ENCODE measurements around the gene RAD51D.
"Not testable (repeated sequence)": the region's sequence is repeated elsewhere in the genome, so short reads cannot be mapped to it uniquely, and the experiment has no call there.

The RAD51D gene

DNA sequence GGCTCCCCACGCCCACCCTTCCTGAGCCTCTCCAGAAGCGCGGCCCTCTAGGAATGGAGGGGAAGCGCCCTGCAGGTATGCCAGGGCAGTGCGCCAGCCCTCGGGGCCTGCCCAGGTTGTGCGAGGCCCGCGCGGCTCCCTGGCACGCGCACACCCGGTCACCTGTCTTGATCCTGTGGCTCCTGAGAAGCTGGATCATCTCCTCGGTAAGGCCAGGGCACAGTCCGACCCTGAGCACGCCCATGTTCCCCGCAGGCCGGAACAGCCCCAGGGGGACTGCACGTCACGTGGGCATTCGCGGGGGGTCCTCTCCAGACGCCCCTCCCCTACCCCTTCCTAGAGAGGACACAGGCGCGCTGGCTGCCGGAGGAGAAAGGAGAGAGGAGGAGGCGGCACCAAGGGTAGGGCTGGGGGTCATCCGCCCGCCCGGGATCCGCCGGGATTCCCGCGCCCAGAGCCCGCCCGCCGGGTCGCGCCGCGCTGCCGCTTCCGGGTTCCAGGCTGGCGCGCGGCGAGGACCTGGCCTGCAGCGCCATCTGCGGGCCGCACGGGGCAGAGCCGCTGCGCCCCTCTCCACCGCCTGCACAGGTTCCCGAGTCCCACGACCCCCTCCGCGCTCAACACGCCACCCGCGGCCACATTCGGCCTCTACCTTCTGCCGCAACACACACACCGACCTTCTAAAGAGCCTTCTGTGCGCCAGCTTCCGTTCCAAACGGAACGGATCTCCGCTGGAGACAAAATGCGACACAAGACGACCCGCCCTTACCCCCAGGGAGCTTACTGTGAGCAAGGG, at the start of gene RAD51D:
Gene RAD51D, minus strand, starts transcription at position 491 of the 796 bp plus-strand sequence. Its CDS starts 247 bp downstream, at position 244.
- DNase-seq (ENCODE audit: low read depth in 2 of 2, low spot score in 1 of 2) = peak; percentile 45 to 50

DNA sequence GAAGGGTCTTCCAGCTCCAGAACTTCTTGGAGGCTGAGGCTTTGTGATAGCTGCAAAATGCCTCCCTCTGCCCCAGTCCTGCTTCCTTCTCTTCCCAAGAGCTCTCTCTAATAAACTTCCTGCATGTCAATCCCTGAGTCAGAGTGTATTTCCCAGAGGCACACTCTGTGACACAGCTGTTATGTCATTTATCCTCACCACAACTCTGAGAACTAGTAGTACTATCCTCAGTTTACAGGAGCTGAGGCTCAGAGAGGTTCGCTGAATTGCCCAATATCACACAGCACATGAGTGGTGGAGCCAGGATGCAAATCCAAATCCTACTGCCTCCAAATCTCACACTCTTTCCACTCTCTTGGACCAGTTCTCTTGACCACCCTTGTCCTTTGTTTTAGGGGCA, 48.0 kb upstream of the RAD51D start:
- DNase-seq (ENCODE audit: low read depth in 2 of 2, low spot score in 1 of 2) = no peak

DNA sequence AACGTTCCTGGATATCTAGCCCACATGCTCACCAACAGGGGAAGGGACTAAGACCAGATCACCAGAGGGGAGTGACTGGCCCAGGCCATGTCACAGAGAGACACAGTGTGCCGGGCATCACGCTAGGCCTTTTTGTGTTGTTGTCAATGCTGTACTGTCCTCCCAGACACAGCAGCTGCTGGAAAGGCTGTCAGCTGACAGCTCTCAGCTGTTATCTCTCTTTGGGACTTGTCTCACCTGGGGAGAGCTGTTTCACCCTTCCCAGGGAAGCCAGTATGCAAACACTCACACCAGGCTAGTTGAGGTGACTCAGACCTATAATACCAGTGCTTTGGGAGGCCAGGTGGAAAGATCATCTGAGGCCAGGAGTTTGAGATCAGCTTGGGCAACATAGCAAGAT, 47.4 kb upstream of the RAD51D start:
- DNase-seq (ENCODE audit: low read depth in 2 of 2, low spot score in 1 of 2) = no peak

DNA sequence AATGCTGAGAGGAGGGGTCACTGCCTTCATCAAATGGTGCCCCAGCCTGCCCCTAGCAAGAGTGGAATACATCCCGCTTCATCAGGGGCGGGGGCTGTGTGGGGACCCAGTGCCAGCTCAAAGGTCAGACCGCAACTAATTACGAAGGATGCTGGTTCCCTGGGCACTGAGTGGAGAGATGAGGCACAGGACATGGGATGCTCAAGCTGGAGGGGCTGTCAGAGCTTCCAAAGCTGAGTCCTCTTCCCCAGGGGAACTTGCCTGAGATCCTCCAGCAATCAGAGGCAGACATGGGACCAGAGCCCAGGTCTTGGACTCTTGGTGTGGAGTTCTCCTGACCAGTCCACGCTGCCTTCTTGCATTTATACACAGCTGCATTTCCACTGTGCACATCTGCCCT, 46.9 kb upstream of the RAD51D start:
- DNase-seq (ENCODE audit: low read depth in 2 of 2, low spot score in 1 of 2) = no peak

DNA sequence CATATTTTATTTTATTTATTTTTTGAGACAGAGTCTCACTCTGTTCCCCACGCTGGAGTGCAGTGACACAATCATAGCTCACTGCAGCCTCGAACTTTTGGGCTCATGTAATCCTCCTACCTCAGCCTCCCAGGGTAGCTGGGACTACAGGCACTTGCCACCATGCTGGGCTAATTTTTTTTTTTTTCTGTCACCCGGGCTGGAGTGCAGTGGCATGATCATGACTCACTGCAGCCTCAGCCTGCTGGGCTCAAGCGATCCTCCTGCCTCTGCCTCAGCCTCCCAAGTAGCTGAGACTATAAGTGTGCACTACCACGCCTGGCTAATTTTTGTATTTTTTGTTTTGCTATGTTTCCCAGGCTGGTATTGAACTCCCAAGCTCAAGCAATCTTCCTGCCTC, 45.1 kb upstream of the RAD51D start:
- no peak for DNase-seq (ENCODE audit: low read depth in 2 of 2, low spot score in 1 of 2)

DNA sequence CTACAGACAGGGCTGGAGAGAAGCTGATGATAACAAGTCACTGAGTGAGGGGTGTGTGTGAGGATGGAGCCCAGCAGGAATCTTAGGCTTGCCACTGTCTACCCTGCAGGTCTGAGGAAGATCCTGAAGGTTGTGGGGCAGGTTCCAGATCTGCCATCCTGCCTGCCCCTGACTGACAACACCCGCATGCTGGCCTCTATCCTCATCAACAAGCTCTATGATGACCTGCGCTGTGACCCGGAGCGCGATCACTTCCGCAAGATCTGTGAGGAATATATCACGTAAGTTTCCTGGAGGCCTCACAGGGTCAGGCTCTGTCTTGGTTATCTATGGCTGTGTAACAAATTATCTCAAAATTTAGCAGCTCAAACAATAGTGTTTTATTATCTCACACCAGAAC, 44.2 kb upstream of the RAD51D start:
- DNase-seq (ENCODE audit: low read depth in 2 of 2, low spot score in 1 of 2) = no peak

DNA sequence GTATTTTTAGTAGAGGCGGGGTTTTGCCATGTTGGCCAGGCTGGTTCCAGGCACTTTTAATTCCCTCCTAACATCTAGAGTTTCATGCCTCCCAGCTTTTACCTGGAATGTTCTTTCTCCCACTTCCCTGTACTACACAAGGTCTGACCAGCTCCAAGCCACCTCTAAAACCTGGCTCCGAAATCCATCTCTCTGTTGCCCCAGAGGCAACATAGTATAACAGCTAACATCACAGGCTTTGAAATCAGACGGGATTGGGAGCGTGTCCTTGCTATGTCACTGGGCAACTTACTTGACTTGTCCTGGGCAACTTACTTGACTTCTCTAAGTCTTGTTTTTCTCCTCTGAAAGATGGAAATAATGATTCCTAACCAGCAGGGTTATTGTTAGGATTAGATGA, 43.1 kb upstream of the RAD51D start:
- DNase-seq (ENCODE audit: low read depth in 2 of 2, low spot score in 1 of 2) = no peak

DNA sequence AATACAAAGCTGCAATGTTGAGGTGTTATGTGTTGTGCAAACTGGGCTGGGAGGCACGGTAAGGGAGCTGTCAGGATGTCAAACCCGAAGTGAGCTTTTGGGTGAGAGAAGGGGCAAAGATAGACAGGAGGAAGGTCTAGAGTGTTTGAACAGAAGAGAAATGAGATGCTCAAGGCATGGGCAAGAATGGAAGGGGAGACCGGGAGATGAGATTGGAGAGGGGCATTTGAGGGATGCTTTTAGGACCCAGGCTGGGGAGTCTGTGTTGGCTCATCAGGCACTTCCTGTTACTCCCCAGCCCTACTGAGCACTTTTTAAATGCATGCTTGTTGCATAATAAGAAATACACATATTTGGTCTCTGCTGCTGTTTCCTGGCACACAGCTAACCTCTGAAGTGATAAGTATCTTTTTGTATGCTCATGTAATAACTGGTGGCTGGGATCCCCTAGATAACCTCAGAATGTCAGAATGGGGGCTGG, 41.7 kb upstream of the RAD51D start:
- no peak for DNase-seq (ENCODE audit: low read depth in 2 of 2, low spot score in 1 of 2)

DNA sequence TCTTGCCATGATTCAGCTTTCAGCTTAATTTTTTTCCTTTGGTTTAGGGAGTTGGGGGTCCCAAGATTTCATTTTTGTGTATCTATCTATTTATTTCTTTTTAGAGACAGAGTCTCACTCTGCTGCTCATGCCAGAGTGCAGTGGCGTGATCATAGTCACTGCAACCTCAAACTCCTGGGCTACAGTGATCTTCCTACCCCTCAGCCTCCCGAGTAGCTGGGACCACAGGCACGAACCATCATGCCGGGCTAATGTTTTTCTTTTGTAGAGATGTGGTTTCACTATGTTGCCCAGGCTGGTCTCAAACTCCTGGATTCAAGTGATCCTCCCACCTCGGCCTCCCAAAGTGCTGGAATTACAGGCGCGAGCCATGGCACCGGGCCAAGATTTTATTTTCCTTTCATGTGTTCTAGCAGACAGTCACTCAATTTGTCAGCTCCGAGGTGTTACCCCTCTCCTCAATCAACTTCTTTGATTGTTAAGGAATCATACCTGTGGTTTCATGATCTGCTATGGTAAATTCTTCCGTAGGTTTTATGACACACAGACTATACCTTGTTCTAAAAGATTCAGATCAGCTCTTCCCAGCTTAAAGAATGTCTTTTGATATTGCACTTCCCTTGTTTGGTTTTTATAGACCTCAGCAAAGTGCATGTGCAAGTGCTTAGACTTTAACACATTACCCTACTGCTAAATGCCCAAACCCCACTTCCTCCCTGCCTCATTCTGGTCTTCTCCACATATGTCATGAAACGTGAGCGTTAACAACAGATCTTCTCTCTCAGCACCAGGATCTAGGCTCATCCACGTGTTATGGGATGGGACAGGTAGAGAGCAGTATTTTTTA, 40.9 kb upstream of the RAD51D start:
- DNase-seq (ENCODE audit: low read depth in 2 of 2, low spot score in 1 of 2) = no peak

DNA sequence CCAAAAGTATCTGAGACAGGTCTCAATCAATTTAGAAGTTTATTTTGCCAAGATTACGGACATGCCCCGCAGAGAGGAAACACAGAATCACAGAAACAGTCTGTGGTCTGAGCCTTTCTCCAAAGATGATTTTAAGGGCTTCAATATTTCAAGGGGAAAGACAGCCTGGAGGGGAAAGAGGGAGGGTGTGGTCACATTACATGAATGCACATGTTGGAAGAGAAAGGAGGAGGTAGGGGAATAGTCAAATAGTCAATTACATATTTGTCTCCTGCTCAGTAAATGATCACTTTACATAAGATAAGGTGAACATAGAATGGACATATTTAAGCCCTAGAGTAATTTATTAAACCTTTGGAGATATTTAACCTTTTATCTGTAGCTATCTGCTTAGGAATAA, 40.3 kb upstream of the RAD51D start:
- no peak for DNase-seq (ENCODE audit: low read depth in 2 of 2, low spot score in 1 of 2)

DNA sequence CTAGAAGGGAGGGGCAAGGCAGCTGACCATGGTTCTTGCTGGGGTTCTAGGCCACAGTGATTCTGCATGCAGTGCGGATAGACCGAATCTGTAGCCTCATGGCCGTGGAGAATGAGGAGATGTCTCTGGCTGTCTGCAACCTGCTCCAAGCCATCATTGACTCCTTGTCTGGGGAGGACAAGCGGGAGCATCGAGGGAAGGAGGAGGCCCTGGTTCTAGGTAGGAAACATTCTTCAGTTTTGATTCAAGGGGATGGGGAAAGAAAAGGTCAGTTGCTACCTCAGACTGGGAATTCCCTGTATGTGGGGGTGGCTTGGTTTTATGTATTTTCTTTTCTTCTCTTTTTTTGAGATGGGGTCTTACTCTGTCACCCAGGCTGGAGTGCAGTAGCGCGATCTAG, 35.6 kb upstream of the RAD51D start:
- DNase-seq (ENCODE audit: low read depth in 2 of 2, low spot score in 1 of 2) = no peak

DNA sequence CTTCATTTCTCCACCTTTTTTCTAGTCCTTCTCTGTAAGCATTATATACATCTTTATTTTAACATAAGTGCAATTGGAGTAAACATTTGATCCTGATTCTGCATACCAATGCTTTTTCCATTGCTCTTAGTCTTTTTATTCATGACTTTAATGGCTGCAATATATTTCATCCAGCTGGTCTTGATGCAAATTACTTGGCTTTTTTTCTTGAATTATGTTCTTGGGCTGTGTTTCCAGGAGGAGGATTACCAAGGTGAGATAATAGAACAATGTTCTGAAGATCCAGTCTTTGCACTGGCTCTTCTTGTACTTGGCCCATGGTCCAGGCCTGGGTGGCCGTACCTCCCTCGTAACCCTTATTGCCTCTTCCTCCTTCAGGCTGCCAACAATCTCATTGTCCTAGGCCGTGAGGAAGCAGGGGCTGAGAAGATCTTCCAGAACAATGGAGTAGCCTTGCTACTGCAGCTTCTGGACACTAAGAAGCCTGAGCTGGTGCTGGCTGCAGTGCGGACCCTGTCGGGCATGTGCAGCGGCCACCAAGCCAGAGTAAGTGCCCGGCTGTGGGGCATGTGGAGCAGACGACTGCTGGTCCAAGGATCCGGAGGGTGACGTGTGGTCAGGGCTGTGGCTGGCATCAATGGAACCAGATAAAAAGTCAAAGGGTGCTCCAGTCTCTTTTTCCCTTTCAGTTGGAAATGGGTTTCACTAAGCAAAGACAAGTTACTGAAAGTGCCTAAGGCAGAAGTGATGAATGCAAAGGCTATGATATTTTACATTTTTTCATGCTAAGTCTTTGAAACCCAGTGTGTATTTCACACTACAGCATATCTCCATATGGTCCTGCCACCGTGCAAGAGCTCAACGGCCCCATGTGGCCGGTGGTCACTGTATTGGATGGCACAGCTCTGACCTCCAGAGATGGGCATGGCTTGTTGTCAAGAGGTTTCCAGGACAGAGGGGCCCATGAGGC, 34.8 kb upstream of the RAD51D start:
- no peak for DNase-seq (ENCODE audit: low read depth in 2 of 2, low spot score in 1 of 2)

DNA sequence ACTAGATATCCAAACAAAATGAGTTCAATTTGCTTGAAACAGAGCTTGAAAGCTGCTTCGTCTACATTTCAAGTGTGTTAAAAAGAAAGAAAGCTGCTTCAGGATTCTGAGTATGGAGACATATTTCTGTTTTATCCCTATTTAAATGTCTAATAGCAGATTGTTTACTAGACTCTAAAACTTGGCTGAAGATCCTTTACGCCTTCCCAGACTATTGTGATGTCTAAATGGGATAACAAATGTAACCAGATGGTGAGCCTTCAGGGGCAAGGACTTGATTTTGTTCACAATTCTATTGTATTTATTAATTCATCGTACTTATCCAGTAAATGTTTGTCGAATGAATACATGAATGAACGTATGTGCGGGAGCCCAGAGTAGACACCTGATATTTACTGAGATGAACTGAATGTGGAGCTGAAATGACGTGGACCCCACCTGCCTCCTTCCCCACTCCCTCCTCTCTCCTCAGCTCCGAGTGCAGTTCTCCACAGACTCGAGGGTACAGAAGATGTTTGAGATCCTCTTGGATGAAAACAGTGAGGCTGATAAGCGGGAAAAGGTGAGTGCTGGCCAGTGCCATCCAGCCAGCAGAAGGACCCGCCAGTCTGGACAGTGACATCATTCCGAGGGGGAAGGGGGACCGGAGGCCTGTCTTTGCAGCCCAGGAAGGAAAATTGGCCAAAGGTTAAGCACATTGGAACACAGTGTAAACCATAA, 32.9 kb upstream of the RAD51D start:
- DNase-seq (ENCODE audit: low read depth in 2 of 2, low spot score in 1 of 2) = no peak

DNA sequence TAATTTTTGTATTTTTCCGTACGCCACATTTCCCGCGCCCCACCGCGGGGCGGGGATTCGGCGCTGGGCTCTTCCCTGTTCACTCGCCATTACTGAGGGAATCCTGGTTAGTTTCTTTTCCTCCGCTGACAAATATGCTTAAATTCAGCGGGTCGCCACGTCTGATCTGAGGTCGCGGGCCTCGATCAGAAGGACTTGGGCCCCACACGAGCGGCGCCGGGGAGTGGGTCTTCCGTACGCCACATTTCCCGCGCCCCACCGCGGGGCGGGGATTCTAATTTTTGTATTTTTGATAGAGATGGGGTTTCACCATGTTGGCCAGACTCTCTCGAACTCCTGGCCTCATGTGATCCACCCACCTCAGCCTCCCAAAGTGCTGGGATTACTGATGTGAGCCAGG, 31.4 kb upstream of the RAD51D start:
- DNase-seq (ENCODE audit: low read depth in 2 of 2, low spot score in 1 of 2) = not testable (repeated sequence)

DNA sequence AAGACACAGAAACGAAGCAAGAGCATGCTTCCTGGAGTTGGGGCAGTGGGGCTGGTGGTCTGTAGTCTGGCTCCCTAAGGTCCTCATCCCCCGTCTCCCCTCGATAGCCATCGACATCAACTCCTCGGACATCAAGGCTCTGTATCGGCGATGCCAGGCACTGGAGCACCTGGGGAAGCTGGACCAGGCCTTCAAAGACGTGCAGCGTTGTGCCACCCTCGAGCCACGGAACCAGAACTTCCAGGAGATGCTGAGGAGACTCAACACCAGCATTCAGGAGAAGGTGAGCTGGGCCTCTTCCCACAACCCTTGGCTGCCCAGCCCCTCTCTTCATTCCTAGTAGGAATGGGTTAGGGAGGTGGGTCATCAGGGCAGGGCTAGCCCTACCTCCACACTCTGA, 30.3 kb upstream of the RAD51D start:
- DNase-seq (ENCODE audit: low read depth in 2 of 2, low spot score in 1 of 2) = no peak

DNA sequence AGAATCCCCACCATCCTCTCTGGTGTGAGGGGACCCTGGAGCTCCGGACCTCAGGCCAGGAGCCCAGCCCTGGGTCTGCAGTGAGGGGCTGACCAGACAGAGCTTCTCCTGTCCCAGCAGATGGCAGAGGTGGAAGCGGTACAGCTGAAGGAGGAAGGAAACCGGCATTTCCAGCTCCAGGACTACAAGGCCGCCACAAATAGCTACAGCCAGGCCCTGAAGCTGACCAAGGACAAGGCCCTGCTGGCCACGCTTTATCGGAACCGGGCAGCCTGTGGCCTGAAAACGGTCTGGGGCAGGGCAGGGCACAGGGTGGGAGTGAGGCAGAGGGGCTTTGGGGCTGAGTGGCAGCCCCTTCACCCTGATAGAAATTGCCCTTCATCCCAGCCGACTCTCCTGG, 28.5 kb upstream of the RAD51D start:
- DNase-seq (ENCODE audit: low read depth in 2 of 2, low spot score in 1 of 2) = no peak

DNA sequence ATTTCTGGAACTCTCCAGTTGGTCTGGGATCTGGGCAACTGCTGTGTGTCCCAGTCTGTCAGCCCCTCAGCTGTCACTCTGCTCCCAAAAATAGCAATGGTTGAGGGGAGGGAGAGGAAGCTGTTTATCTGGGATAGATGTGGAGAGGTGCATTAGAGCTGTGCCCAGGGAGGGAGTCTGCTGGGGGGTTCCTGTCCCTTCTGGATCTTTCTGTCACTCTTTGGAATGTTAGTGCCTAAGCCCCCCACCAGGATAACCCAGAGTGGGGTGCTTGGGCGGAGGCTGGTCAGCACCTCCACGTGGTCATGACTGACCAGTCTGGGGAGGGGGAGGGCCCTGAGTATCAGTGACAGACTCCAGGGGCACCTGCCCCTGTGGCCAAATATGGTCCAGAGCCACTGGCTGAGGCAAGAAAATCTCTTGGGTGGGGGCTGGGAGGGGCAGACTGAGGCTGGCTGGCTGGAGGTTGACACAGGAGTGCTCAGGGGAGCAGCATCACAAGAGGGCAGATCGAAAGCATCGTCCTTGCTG, 27.8 kb upstream of the RAD51D start, which contains the start of gene UNC45B:
Gene UNC45B, plus strand, starts transcription at position 443 of the 531 bp plus-strand sequence. CDS start 447 bp downstream, outside the sequence.
- DNase-seq (ENCODE audit: low read depth in 2 of 2, low spot score in 1 of 2) = no peak

DNA sequence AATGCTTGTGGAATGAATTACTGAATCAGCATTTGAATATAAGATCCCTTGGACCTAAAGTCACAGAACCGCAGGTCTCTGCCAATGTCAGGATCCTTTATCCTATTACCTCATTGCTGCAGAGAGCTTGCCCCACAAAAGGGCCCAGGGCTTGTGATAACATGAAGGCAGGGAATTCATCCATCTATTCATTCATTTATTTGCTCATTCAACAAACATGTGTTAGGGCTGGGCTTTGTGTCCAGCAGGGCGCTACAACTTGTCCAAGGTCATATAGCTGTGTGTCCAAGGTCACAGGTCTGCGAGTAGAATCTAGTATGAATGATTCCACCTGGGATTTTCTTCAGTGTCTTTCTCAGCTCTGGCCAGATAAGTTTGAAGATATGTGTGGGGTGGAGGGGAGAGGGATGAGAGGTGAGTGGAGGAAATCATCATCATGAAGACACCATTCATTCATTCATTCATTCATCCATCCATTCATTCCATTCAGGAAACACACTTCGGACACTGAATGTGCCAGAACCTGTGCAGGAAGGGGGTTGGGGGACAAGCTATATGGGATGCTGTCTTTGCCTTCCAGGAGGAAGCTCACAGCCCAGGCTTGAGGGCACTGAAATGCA, 26.7 kb upstream of the RAD51D start:
- no peak for DNase-seq (ENCODE audit: low read depth in 2 of 2, low spot score in 1 of 2)

DNA sequence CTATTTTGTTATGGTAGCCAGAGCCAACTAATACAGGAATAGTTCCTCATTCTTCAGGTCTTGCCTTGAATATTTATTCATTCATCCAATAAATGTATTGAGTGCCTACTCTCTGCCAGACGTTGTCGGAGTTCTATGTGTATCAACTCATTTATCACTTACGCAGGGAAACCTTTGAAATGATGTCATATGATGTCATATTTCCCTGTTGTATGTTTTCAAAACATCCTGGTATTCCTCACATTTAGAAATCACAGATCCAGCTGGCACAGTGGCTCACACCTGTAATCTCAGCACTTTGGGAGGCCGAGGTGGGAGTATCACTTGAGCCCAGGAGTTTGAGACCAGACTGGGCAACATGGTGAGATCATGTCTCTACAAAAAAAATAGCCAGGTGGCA, 25.2 kb upstream of the RAD51D start:
- DNase-seq (ENCODE audit: low read depth in 2 of 2, low spot score in 1 of 2) = no peak

DNA sequence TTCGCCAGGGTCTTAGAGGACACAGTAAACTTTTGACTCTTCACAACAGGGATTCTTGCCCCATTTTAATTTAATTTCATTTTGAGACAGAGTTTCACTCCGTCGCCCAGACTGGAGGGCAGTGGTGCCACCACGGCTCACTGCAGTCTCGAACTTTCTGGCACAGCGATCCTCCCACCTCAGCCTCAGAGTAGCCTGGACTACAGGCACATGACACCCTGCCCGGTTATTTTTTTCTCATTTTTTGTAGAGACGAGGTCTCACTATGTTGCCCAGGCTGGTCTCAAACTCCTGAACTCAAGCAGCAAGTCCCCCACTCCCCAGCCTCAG, 22.8 kb upstream of the RAD51D start:
- no peak for DNase-seq (ENCODE audit: low read depth in 2 of 2, low spot score in 1 of 2)

All from stimulated activated CD8-positive, alpha-beta memory T cell treated with anti-CD3 and anti-CD28 coated beads, Interleukin-4, amount 100 ng/mL, for 4 hours (primary cell).